MM.1S (cell line): ENCODE results near the gene G6PC1.
"Not testable (repeated sequence)": the region's sequence is repeated elsewhere in the genome, so short reads cannot be mapped to it uniquely, and the experiment has no call there.

ENCODE experiments used
- DNase-seq: peaks from one replicate; pipeline ENCODE4 v3.0.0-alpha.2; 2015
- H2AFZ ChIP-seq: fragments of 300-600 bp; sonication (generic); 2 replicates; pipeline ENCODE4 v1.6.0; 2016; ENCODE audit warnings: antibody characterized with exemption, low read length
- H3F3A ChIP-seq: fragments of 300-600 bp; sonication (generic); 2 replicates; pipeline ENCODE4 v1.6.1; 2016; ENCODE audit warnings: mild to moderate bottlenecking, antibody characterized with exemption, low read length, moderate library complexity, mixed read lengths; ENCODE audit not compliant: insufficient read depth
- H3K27ac ChIP-seq: fragments of 300-600 bp; sonication (generic); 2 replicates; pipeline ENCODE4 v1.5.1; 2016; ENCODE audit warnings: mild to moderate bottlenecking, low read length
- H3K27me3 ChIP-seq: fragments of 300-600 bp; sonication (generic); replicated peaks from 2 replicates; pipeline ENCODE4 v1.6.0; 2016; ENCODE audit warnings: low read length; ENCODE audit not compliant: insufficient read depth
- H3K36me3 ChIP-seq: fragments of 300-600 bp; sonication (generic); replicated peaks from 2 replicates; pipeline ENCODE4 v1.6.1; 2016; ENCODE audit warnings: mild to moderate bottlenecking, low read length, mixed read lengths; ENCODE audit not compliant: insufficient read depth
- H3K4me1 ChIP-seq: fragments of 300-600 bp; sonication (generic); 2 replicates; pipeline ENCODE4 v1.6.1; 2016; ENCODE audit warnings: low read length, mixed read lengths
- H3K4me2 ChIP-seq: fragments of 300-600 bp; sonication (generic); 2 replicates; pipeline ENCODE4 v1.6.0; 2016; ENCODE audit warnings: low read depth, low read length
- H3K4me3 ChIP-seq: fragments of 300-600 bp; sonication (generic); 2 replicates; pipeline ENCODE4 v1.5.1; 2016; ENCODE audit warnings: low read length, mixed read lengths
- H3K79me2 ChIP-seq: fragments of 300-600 bp; sonication (generic); 2 replicates; pipeline ENCODE4 v1.6.1; 2016; ENCODE audit warnings: mixed run types, low read length, mixed read lengths
- H3K9ac ChIP-seq: fragments of 300-600 bp; sonication (generic); 2 replicates; pipeline ENCODE4 v1.6.1; 2016; ENCODE audit warnings: low read length, mixed read lengths
- H3K9me2 ChIP-seq: fragments of 300-600 bp; sonication (generic); replicated peaks from 2 replicates; pipeline ENCODE4 v1.6.1; 2016; ENCODE audit warnings: mild to moderate bottlenecking, low read length, mixed read lengths; ENCODE audit not compliant: insufficient read depth
- H3K9me3 ChIP-seq: fragments of 300-600 bp; sonication (generic); replicated peaks from 2 replicates; pipeline ENCODE4 v1.6.1; 2016; ENCODE audit warnings: mild to moderate bottlenecking, low read length, mixed read lengths; ENCODE audit not compliant: insufficient read depth
- H4K20me1 ChIP-seq: fragments of 300-600 bp; sonication (generic); 2 replicates; pipeline ENCODE4 v1.6.1; 2016; ENCODE audit warnings: mild to moderate bottlenecking, low read length, moderate library complexity, mixed read lengths; ENCODE audit not compliant: insufficient read depth
- EZH2 ChIP-seq: fragments of 300-600 bp; sonication (generic); optimal IDR thresholded peaks from 2 replicates; pipeline ENCODE3; 2017; ENCODE audit warnings: low read depth, mild to moderate bottlenecking, antibody characterized with exemption, low read length, mixed read lengths
- EZH2phosphoT487 ChIP-seq: fragments of 300-600 bp; sonication (generic); IDR thresholded peaks from 2 replicates; pipeline ENCODE4 v1.6.1; 2018; ENCODE audit warnings: antibody characterized with exemption, low read length
- TF ChIP-seq, protein P1 (sequence below): fragments of 300-600 bp; sonication (generic); IDR thresholded peaks from 2 replicates; pipeline ENCODE4 v1.5.1; 2016; ENCODE audit warnings: antibody characterized with exemption, low read length, mixed read lengths

Gene G6PC1

DNA sequence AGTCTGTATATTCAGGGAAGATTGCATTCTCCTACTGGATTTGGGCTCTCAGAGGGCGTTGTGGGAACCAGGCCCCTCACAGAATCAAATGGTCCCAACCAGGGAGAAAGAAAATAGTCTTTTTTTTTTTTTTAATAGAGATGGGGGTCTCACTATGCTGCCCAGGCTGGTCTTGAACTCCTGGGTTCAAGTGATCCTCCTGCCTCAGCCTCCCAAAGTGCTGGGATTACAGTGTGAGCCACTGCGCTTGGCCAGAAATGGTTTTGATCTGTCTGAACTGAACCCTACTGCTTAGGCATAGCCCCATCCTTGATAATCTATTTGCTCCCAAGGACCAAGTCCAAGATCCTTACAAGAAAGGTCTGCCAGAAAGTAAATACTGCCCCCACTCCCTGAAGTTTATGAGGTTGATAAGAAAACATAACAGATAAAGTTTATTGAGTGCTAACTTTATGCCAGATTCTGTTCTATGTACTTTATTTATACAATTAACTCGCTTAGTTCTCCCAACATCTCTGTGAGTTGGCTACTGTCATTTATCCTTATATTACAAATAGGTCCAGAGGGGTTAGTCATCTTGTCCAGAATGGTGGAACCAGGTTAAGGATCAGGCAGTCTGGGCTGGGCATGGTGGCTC is 13.5 kb downstream of the G6PC1 start:
- Histone ChIP-seq H3K27me3 (no peaks in the 10 kb centered on the region), H3K9me3 (no peaks in the 10 kb centered on the region), H3K9ac (no peak overlapping the region), H3K79me2 (no peaks in the 10 kb centered on the region), H3K4me3 (no peak overlapping the region), H3F3A (peaks cover 10% of the 10 kb centered on the region; the same call in 1 of the 2 replicates), H3K36me3 (no peaks in the 10 kb centered on the region), H3K4me1 (peaks cover 6% of the 10 kb centered on the region), H3K27ac (no peak overlapping the region), H4K20me1 (no peaks in the 10 kb centered on the region), H2AFZ (no peak overlapping the region), H3K9me2 (no peaks in the 10 kb centered on the region), H3K4me2 (no peak overlapping the region)
- DNase-seq = no peak
- no peak for TF ChIP-seq EZH2phosphoT487
- TF ChIP-seq, protein P1, sequence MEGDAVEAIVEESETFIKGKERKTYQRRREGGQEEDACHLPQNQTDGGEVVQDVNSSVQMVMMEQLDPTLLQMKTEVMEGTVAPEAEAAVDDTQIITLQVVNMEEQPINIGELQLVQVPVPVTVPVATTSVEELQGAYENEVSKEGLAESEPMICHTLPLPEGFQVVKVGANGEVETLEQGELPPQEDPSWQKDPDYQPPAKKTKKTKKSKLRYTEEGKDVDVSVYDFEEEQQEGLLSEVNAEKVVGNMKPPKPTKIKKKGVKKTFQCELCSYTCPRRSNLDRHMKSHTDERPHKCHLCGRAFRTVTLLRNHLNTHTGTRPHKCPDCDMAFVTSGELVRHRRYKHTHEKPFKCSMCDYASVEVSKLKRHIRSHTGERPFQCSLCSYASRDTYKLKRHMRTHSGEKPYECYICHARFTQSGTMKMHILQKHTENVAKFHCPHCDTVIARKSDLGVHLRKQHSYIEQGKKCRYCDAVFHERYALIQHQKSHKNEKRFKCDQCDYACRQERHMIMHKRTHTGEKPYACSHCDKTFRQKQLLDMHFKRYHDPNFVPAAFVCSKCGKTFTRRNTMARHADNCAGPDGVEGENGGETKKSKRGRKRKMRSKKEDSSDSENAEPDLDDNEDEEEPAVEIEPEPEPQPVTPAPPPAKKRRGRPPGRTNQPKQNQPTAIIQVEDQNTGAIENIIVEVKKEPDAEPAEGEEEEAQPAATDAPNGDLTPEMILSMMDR = no peak
- TF ChIP-seq EZH2 = no peak

DNA sequence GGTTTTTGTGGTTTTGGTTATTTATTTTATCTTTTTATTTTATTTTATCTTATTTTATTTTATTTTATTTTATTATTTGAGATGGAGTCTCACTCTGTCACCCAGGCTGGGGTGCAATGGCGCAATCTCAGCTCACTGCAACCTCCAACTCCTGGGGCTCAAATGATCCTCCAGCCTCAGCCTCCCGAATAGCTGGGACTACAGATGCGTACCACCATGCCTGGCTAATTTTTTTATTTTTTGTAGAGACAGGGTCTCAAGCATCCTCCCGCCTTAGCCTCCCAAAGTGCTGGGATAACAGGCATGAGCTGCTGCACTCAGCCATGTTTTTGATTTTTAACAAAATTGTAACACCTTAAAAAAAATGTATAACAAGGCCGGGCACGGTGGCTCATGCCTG is 14.7 kb downstream of the G6PC1 start:
- not testable (repeated sequence) for H3K9me3 ChIP-seq, DNase-seq, H3K36me3 ChIP-seq, H2AFZ ChIP-seq, H3K9me2 ChIP-seq, H3K27me3 ChIP-seq, H3K9ac ChIP-seq, H3K79me2 ChIP-seq, H3K4me2 ChIP-seq, H3K27ac ChIP-seq, H3K4me3 ChIP-seq, H4K20me1 ChIP-seq
- Histone ChIP-seq H3K4me1 (peaks cover 13% of the 10 kb centered on the region), H3F3A (peaks cover 17% of the 10 kb centered on the region)

DNA sequence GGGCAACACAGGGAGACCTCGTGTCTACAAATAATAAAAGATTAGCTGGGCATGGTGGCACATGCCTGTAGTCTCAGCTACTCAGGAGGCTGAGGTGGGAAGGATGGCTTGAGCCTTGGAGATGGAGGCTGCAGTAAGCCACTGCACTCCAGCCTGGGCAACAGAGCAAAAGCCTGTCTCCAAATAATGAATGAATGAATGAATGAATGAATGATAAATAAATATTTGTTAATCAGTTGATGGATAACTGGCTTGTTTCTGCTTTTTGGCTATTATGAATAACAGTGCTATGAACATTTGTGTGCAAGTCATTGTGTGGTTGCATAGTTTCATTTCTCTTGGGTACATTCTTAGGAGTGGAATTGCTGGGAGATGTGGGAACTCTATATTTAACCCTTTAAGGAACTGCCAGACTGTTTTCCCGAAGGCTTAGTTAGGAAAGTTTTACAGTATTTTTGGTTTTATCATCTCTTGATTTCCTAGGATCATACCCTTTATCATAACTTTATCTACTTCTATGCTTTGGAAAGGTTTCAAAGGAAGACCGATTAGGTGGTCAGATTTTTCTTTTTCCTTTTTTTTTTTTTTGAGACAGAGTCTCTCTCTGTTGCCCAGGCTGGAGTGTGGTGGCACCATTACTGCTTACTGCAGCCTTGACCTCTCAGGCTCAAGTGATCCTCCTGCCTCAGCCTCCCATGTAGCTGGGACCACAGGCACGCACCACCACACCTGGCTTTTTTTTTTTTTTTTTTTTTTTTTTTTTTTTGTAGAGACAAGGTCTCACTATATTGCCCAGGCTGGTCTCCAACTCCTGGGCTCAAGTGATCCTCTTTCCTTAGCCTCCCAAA is 16.0 kb downstream of the G6PC1 start:
- not testable (repeated sequence) for H3K27ac ChIP-seq, H3K36me3 ChIP-seq, H4K20me1 ChIP-seq, H3K4me3 ChIP-seq, H3K79me2 ChIP-seq, H3K9me3 ChIP-seq, DNase-seq, H3K9ac ChIP-seq, H3K27me3 ChIP-seq, H3K9me2 ChIP-seq, H2AFZ ChIP-seq, H3K4me2 ChIP-seq
- H3F3A ChIP-seq = peaks cover 19% of the 10 kb centered on the region
- H3K4me1 ChIP-seq = peaks cover 24% of the 10 kb centered on the region

DNA sequence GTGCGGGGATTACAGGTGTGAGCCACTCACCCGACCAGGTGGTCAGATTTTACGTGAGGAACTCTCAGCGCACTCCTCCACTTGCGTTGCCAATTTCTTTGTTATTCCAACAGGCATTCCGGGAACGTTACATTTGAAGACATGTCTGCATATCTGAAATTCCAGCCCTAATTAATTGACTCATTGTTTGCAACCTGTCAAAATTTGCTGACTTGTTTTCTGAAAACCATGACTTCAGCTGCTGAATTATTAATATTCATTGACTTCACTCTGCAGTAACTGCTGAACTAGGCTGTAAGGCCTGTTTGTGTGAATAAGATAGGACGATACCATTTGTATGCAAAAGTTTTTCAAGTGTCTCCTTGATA is 16.6 kb downstream of the G6PC1 start:
- no peak overlapping the region for H3K4me2 ChIP-seq
- H3K4me1 ChIP-seq = peaks cover 24% of the 10 kb centered on the region
- DNase-seq = no peak
- TF ChIP-seq EZH2phosphoT487 (no peak), EZH2 (no peak)
- TF ChIP-seq, protein P1 = no peak
- no peaks in the 10 kb centered on the region for H3K36me3 ChIP-seq
- H3F3A ChIP-seq = peaks cover 19% of the 10 kb centered on the region
- H3K9me3 ChIP-seq = no peaks in the 10 kb centered on the region
- no peaks in the 10 kb centered on the region for H3K79me2 ChIP-seq
- H3K9ac ChIP-seq = no peak overlapping the region
- H3K27ac ChIP-seq = no peak overlapping the region
- H3K27me3 ChIP-seq = no peaks in the 10 kb centered on the region
- no peak overlapping the region for H2AFZ ChIP-seq
- no peaks in the 10 kb centered on the region for H3K9me2 ChIP-seq
- no peaks in the 10 kb centered on the region for H4K20me1 ChIP-seq
- no peak overlapping the region for H3K4me3 ChIP-seq
